Ovary (tissue), 3 donors: ENCODE measurements around the gene KIF16B.

Source experiments
- EP300 ChIP-seq: sonication (generic); formaldehyde crosslinking; IDR thresholded peaks from one replicate; pipeline ENCODE4 v1.6.1; 2017; ENCODE audit warnings: antibody characterized with exemption
- POLR2A ChIP-seq: fragments of 450-650 bp; IDR thresholded peaks from one replicate; pipeline ENCODE4 v1.6.1; 2017; ENCODE audit warnings: antibody characterized with exemption, mild to moderate bottlenecking, moderate library complexity
- TF ChIP-seq, protein P1 (sequence below), 3 donors: fragments of 450-650 bp in 2 of 3; fragments of 200-600 bp in 1 of 3; IDR thresholded peaks; one replicate each; pipeline versions ENCODE4 v1.5.1 to v1.8.0; 2016 to 2022; ENCODE audit warnings: antibody characterized with exemption in 3 of 3, mild to moderate bottlenecking in 1 of 3
- donor health status: DM: no; HTN: no; CAD: no.

DNA sequence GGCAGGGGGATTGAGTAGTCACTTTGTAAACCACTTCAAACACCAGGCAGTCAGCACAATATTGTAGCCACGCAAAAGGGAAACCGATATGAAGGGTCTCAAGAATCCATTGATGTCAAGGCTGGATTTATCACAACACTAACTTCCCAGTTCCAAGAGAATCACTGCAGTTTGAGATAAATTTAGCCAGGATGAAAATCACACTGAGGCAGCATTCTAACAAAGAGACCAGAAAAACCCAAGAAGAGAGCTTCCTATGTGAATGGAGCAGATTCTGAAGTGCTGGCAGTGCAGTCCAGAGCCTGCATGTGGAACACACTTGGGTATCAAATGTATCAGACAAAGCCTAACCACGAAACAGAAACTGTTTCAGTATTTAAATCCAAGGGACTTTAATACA, 84.6 kb downstream of the KIF16B start:
- TF ChIP-seq, protein P1, sequence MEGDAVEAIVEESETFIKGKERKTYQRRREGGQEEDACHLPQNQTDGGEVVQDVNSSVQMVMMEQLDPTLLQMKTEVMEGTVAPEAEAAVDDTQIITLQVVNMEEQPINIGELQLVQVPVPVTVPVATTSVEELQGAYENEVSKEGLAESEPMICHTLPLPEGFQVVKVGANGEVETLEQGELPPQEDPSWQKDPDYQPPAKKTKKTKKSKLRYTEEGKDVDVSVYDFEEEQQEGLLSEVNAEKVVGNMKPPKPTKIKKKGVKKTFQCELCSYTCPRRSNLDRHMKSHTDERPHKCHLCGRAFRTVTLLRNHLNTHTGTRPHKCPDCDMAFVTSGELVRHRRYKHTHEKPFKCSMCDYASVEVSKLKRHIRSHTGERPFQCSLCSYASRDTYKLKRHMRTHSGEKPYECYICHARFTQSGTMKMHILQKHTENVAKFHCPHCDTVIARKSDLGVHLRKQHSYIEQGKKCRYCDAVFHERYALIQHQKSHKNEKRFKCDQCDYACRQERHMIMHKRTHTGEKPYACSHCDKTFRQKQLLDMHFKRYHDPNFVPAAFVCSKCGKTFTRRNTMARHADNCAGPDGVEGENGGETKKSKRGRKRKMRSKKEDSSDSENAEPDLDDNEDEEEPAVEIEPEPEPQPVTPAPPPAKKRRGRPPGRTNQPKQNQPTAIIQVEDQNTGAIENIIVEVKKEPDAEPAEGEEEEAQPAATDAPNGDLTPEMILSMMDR (IDR thresholded peaks at IDR 0.05), result no peak
- TF ChIP-seq POLR2A (no peak), EP300 (no peak)
